GM12872 (cell line): Measurements from ENCODE around the gene FRMPD2.

Source experiments
- TF ChIP-seq, protein P1 (sequence below): IDR thresholded peaks from 3 replicates; pipeline ENCODE4 v1.5.1; 2011; ENCODE audit warnings: low read depth, mild to moderate bottlenecking, low read length, moderate library complexity; ENCODE audit not compliant: insufficient read depth

FRMPD2 gene, protein sequence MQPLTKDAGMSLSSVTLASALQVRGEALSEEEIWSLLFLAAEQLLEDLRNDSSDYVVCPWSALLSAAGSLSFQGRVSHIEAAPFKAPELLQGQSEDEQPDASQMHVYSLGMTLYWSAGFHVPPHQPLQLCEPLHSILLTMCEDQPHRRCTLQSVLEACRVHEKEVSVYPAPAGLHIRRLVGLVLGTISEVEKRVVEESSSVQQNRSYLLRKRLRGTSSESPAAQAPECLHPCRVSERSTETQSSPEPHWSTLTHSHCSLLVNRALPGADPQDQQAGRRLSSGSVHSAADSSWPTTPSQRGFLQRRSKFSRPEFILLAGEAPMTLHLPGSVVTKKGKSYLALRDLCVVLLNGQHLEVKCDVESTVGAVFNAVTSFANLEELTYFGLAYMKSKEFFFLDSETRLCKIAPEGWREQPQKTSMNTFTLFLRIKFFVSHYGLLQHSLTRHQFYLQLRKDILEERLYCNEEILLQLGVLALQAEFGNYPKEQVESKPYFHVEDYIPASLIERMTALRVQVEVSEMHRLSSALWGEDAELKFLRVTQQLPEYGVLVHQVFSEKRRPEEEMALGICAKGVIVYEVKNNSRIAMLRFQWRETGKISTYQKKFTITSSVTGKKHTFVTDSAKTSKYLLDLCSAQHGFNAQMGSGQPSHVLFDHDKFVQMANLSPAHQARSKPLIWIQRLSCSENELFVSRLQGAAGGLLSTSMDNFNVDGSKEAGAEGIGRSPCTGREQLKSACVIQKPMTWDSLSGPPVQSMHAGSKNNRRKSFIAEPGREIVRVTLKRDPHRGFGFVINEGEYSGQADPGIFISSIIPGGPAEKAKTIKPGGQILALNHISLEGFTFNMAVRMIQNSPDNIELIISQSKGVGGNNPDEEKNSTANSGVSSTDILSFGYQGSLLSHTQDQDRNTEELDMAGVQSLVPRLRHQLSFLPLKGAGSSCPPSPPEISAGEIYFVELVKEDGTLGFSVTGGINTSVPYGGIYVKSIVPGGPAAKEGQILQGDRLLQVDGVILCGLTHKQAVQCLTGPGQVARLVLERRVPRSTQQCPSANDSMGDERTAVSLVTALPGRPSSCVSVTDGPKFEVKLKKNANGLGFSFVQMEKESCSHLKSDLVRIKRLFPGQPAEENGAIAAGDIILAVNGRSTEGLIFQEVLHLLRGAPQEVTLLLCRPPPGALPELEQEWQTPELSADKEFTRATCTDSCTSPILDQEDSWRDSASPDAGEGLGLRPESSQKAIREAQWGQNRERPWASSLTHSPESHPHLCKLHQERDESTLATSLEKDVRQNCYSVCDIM (N-terminal part only)

GRCh38 chr10:48274636-48275035 is at the start of gene FRMPD2:
Gene FRMPD2, minus strand, starts transcription at chr10:48274696. Its CDS starts 129 bp downstream, at chr10:48274567.
- TF ChIP-seq, protein P1, sequence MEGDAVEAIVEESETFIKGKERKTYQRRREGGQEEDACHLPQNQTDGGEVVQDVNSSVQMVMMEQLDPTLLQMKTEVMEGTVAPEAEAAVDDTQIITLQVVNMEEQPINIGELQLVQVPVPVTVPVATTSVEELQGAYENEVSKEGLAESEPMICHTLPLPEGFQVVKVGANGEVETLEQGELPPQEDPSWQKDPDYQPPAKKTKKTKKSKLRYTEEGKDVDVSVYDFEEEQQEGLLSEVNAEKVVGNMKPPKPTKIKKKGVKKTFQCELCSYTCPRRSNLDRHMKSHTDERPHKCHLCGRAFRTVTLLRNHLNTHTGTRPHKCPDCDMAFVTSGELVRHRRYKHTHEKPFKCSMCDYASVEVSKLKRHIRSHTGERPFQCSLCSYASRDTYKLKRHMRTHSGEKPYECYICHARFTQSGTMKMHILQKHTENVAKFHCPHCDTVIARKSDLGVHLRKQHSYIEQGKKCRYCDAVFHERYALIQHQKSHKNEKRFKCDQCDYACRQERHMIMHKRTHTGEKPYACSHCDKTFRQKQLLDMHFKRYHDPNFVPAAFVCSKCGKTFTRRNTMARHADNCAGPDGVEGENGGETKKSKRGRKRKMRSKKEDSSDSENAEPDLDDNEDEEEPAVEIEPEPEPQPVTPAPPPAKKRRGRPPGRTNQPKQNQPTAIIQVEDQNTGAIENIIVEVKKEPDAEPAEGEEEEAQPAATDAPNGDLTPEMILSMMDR: no peak

GRCh38 chr10:48322017-48322416 is 47.5 kb upstream of the FRMPD2 start:
- TF ChIP-seq, protein P1: no peak

DNA sequence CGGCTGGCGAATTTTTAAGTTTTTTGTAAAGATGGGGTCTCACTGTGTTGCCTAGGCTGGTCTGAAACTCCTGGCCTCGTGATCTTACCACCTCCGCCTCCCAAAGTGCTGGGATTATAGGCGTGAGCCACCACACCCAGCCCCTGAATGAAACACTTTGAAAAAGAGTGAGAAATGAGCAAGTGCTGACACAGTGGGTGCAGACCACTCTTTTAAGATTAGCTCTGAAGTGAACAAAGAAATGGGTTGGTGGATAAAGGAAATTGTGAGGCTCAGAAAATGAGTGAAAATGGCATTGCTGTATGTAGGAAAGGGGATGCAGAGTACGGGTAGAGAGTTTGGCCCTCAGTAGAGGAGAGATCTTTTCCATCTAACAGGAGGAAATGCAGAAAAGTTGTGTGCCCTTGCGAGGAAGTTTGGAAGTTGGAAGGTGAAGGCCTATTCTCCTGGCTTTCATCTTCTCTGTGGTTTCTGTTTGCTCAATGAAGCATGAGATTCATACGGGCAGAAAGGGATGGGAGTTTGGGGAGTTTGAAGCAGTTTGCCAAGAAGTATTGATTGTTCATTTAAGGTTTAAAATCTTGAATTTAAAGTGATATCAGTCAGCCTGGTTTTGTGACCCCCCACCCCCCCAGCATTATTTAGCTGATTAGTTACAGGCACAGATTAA is 43.0 kb upstream of the FRMPD2 start:
- TF ChIP-seq, protein P1: no peak

DNA sequence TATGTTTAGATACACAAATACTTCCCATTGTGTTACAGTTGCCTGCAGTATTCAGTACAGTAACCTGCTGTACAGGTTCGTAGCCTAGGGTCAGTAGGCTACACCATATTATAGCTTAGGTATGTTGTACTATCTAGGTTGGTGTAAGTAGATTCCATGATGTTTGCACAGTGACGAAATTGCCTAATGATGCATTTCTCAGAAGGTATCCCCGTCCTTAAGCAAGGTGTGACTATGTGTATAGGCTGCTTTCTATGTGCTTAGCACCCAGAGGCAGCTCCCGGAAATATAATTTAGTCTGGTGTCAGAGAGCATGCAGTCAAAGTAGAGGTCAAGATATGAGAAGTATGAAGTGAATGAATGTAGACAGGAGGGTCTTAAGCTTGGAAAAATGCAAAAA is 41.7 kb upstream of the FRMPD2 start:
- TF ChIP-seq, protein P1: no peak

DNA sequence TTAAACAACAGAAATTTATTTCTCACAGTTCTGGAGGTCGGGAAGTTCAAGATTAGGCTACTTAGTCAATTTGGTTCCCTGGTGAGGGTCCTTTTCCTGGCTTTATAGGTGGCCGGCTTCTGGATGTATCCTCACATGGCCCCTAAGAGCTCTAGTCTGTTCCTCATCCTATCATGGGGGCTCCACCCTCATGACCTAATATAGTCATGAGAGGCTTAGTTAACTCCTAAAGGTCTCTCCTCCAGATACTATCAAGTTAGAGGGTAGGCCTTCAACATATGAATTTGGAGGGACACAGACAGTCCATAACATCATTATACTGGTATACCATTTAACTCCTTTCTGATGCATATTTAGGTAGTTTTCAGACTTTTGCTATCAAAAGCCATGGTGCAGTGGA is 39.6 kb upstream of the FRMPD2 start:
- TF ChIP-seq, protein P1: no peak

- TF ChIP-seq, protein P1: peak; percentile 48
These were observed 35.3 kb upstream of the FRMPD2 start for GRCh38 chr10:48309711-48310226.
